ENCODE measurements around the gene INHA. TPM values are rescaled to one million over a fixed set of nuclear protein-coding genes. Genes with fewer than 3 reads are reported as not detected.

Gene INHA
- total RNA-seq, 3 donors from 2014 or later = 0.19 TPM; not detected in 2

DNA sequence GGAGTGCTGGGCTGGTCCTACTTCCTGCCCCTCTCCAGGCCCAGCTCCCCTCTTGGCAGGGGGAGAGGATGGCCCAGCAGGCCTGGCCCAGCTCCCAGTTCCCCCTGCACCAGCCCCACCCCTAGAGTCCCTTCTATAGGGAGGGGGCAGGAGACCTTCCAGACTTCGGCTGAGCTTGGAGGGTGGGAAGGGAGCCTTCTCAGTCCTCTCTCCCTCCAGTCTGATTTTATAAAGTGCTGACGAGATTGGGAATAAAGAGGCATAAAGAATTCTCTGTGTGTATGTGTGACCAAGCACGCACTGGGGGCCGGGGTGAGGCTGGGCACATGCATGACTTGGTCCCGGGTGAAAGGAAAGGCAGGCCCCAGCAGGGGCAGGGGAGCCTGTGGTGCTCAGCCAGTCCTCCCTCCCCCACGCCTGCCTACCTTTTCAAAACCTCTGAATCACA is 33.6 kb upstream of the INHA start:
- intact Hi-C loops (cut with DNase I, micrococcal nuclease) = loop anchor here in 1 of 2 donors (10.0 kb wide), 1 partner anchor 134 kb away; no protein-coding TSS in a partner anchor
- no peaks in the 10 kb centered on the region for H3K36me3 ChIP-seq (ENCODE audit: low read depth)
- ATAC-seq (no peak), DNase-seq (peak in 1 of 3 donors; percentile 23)
- no peak overlapping the region for H3K4me3 ChIP-seq
- TF ChIP-seq, protein P1, sequence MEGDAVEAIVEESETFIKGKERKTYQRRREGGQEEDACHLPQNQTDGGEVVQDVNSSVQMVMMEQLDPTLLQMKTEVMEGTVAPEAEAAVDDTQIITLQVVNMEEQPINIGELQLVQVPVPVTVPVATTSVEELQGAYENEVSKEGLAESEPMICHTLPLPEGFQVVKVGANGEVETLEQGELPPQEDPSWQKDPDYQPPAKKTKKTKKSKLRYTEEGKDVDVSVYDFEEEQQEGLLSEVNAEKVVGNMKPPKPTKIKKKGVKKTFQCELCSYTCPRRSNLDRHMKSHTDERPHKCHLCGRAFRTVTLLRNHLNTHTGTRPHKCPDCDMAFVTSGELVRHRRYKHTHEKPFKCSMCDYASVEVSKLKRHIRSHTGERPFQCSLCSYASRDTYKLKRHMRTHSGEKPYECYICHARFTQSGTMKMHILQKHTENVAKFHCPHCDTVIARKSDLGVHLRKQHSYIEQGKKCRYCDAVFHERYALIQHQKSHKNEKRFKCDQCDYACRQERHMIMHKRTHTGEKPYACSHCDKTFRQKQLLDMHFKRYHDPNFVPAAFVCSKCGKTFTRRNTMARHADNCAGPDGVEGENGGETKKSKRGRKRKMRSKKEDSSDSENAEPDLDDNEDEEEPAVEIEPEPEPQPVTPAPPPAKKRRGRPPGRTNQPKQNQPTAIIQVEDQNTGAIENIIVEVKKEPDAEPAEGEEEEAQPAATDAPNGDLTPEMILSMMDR (IDR thresholded peaks at IDR 0.05) = no peak
- H3K4me1 ChIP-seq (ENCODE audit: low read depth) = peaks cover 9% of the 10 kb centered on the region
- no peaks in the 10 kb centered on the region for H3K9me3 ChIP-seq

- H3K4me1 ChIP-seq (ENCODE audit: low read depth) = peaks cover 11% of the 10 kb centered on the region
- ATAC-seq (no peak), DNase-seq (peak in 1 of 3 donors; percentile 45)
- H3K9me3 ChIP-seq = no peaks in the 10 kb centered on the region
- H3K36me3 ChIP-seq (ENCODE audit: low read depth) = no peaks in the 10 kb centered on the region
- intact Hi-C loops (cut with DNase I, micrococcal nuclease) = loop anchor here in 1 of 2 donors (10.0 kb wide), 1 partner anchor 134 kb away; no protein-coding TSS in a partner anchor
- H3K4me3 ChIP-seq = no peak overlapping the region
- TF ChIP-seq, protein P1 (IDR thresholded peaks at IDR 0.05) = no peak
Observed at GRCh38 chr2:219538956-219539788, 32.9 kb upstream of the INHA start.

GRCh38 chr2:219539926-219540678 is 32.0 kb upstream of the INHA start:
- Histone ChIP-seq H3K36me3 (ENCODE audit: low read depth) (no peaks in the 10 kb centered on the region), H3K4me3 (no peak overlapping the region), H3K4me1 (ENCODE audit: low read depth) (peaks cover 15% of the 10 kb centered on the region), H3K9me3 (no peaks in the 10 kb centered on the region)
- DNase-seq (peak in 1 of 3 donors; percentile 53), ATAC-seq (no peak)
- TF ChIP-seq, protein P1 (IDR thresholded peaks at IDR 0.05) = no peak
- intact Hi-C loops (cut with DNase I, micrococcal nuclease) = loop anchor here in 1 of 2 donors (10.0 kb wide), 1 partner anchor 135 kb away; no protein-coding TSS in a partner anchor

- Histone ChIP-seq H3K36me3 (ENCODE audit: low read depth) (no peaks in the 10 kb centered on the region), H3K9me3 (no peaks in the 10 kb centered on the region), H3K4me3 (no peak overlapping the region), H3K4me1 (ENCODE audit: low read depth) (peaks cover 15% of the 10 kb centered on the region)
- peak in 1 of 3 donors; percentile 41 for DNase-seq
- no peak for ATAC-seq
- intact Hi-C loops (cut with DNase I, micrococcal nuclease) = no loop called here
- TF ChIP-seq, protein P1 (IDR thresholded peaks at IDR 0.05) = no peak
Observed at GRCh38 chr2:219540784-219541504, 31.2 kb upstream of the INHA start.

- Histone ChIP-seq H3K36me3 (ENCODE audit: low read depth) (no peaks in the 10 kb centered on the region), H3K4me1 (ENCODE audit: low read depth) (peaks cover 15% of the 10 kb centered on the region), H3K4me3 (no peak overlapping the region), H3K9me3 (no peaks in the 10 kb centered on the region)
- peak; percentile 69 for ATAC-seq
- TF ChIP-seq, protein P1 (IDR thresholded peaks at IDR 0.05) = peak; percentile 95
- intact Hi-C loops (cut with DNase I, micrococcal nuclease) = no loop called here
- peak; percentile 92 to 95 (median 95) for DNase-seq
Observed at GRCh38 chr2:219541611-219542180, 30.4 kb upstream of the INHA start.

Data from mucosa of descending colon (tissue), 3 donors.